Inflammatory macrophage treated with lipopolysaccharide for 1 hour (primary cell): ENCODE results near the gene UMODL1.

Source experiments
- DNase-seq, 2 donors: peaks; one replicate each; pipeline ENCODE4 v3.0.0-alpha.2; 2020 to 2022

UMODL1 gene

GRCh38 chr21:42153746-42154145, 82.6 kb downstream of the UMODL1 start:
- DNase-seq, result no peak

- DNase-seq, result no peak
These were observed 83.3 kb downstream of the UMODL1 start for GRCh38 chr21:42154237-42155044.

- DNase-seq, result no peak
These were observed 84.1 kb downstream of the UMODL1 start for GRCh38 chr21:42155045-42155855.

GRCh38 chr21:42156690-42157605, 85.8 kb downstream of the UMODL1 start:
- DNase-seq, result no peak

GRCh38 chr21:42157606-42158310, 86.6 kb downstream of the UMODL1 start:
- no peak for DNase-seq

- DNase-seq, result no peak
These were observed 87.7 kb downstream of the UMODL1 start for GRCh38 chr21:42158846-42159245.

GRCh38 chr21:42159560-42160110, 88.5 kb downstream of the UMODL1 start:
- DNase-seq, result no peak

GRCh38 chr21:42160111-42160721, 89.1 kb downstream of the UMODL1 start:
- no peak for DNase-seq

GRCh38 chr21:42160765-42161164, 89.6 kb downstream of the UMODL1 start:
- DNase-seq, result peak; percentile 38 to 82

- no peak for DNase-seq
These were observed 90.4 kb downstream of the UMODL1 start for GRCh38 chr21:42161401-42161955.

- no peak for DNase-seq
These were observed 91.0 kb downstream of the UMODL1 start for GRCh38 chr21:42161956-42162681.

GRCh38 chr21:42162831-42163510, 91.9 kb downstream of the UMODL1 start:
- no peak for DNase-seq

GRCh38 chr21:42163511-42163863, 92.4 kb downstream of the UMODL1 start:
- no peak for DNase-seq

- peak; percentile 50 to 81 for DNase-seq
These were observed 93.1 kb downstream of the UMODL1 start for GRCh38 chr21:42164064-42164789.

- no peak for DNase-seq
These were observed 93.7 kb downstream of the UMODL1 start for GRCh38 chr21:42164818-42165217.

- DNase-seq, result no peak
These were observed 94.8 kb downstream of the UMODL1 start for GRCh38 chr21:42165901-42166300.

GRCh38 chr21:42169758-42170157, 98.6 kb downstream of the UMODL1 start:
- no peak for DNase-seq

GRCh38 chr21:42171091-42172053, 100.3 kb downstream of the UMODL1 start:
- no peak for DNase-seq
